Stimulated activated naive CD8-positive, alpha-beta T cell treated with anti-CD3 and anti-CD28 coated beads, Interleukin-15, amount 100 ng/mL, for 72 hours (primary cell): ENCODE data around the gene CTSO.
"Not testable (repeated sequence)": the region's sequence is repeated elsewhere in the genome, so short reads cannot be mapped to it uniquely, and the experiment has no call there.

Experiments
- ATAC-seq: fragments of 150-1000 bp; cut with Tn5 transposase; 2 replicates; pipeline ENCODE4 v1.10.0; 2021; ENCODE audit warnings: mild to moderate bottlenecking, moderate library complexity
- DNase-seq, 2 donors: peaks; one replicate each; pipeline ENCODE4 v3.0.0; 2021 to 2022
- H3K27ac Mint-ChIP-seq, 2 donors: one replicate each; pipeline ENCODE4 v1.8.0; 2022; ENCODE audit warnings: mild to moderate bottlenecking in 2 of 2, mixed read lengths in 2 of 2, moderate library complexity in 2 of 2
- H3K27me3 Mint-ChIP-seq: one replicate; pipeline ENCODE4 v1.8.0; 2022; ENCODE audit warnings: mixed read lengths
- H3K4me1 Mint-ChIP-seq: one replicate; pipeline ENCODE4 v1.8.0; 2022; ENCODE audit warnings: mild to moderate bottlenecking, mixed read lengths
- H3K4me3 Mint-ChIP-seq, 2 donors: one replicate each; pipeline ENCODE4 v1.8.0; 2022; ENCODE audit warnings: mild to moderate bottlenecking in 2 of 2, mixed read lengths in 2 of 2, moderate library complexity in 1 of 2
- H3K9me3 Mint-ChIP-seq, 2 donors: one replicate each; pipeline ENCODE4 v1.8.0; 2022; ENCODE audit warnings: mixed read lengths in 2 of 2

The CTSO gene

DNA sequence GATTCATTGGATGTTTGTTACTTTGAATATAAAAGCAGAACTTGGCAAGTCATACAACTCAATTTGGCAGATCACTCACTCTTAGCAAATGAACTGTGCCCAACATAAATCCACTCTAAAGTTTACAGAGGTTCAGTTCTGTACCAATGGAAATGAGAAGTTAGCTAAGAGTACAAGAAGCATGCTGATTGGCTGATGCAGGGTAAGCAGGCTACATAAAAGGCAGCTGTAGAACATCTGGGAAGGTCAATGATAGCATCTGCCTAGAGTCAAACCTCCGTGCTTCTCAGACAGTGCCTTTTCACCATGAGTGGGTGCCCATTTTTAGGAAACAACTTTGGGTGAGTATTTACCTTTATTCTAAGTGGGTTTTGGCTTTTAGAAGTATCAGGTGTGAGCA, 50.2 kb downstream of the CTSO start, which contains the start of gene TDO2:
Gene TDO2, plus strand, starts transcription at position 244 of the 400 bp plus-strand sequence. Its CDS starts 63 bp downstream, at position 307.
- H3K27ac Mint-ChIP-seq = no peak within 1 kb of the TSS
- peaks cover 0 to under 1% of the 10 kb centered on the region in 2 donors for H3K9me3 Mint-ChIP-seq
- H3K4me1 Mint-ChIP-seq = peaks cover 8% of the 10 kb centered on the region
- ATAC-seq (no peak), DNase-seq (no peak)
- peaks cover 9% of the 10 kb centered on the region for H3K27me3 Mint-ChIP-seq
- H3K4me3 Mint-ChIP-seq = no peak within 1 kb of the TSS

DNA sequence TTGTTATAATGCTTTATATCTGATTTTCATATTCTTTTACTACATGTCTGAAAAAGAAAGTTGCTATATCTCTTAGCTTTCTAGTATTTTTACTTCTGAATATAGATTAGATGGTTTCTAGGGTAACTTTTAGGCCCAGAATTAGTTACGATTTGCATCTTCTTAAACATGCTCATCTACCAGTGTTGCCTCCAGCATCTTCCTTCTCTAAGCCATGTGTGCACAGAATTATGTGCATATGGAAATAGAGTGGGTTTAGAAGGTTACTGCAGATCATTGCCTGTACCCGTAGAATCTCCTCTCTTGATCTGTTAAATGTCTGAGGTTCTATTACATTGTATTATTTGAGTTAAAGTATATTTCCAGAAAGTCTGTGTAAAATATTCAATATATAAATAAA, 52.7 kb downstream of the CTSO start:
- peaks cover 9% of the 10 kb centered on the region for H3K27me3 Mint-ChIP-seq
- DNase-seq = no peak
- no peak overlapping the region for H3K27ac Mint-ChIP-seq
- no peaks in the 10 kb centered on the region for H3K4me1 Mint-ChIP-seq
- H3K4me3 Mint-ChIP-seq = no peak overlapping the region
- no peak for ATAC-seq
- H3K9me3 Mint-ChIP-seq = peaks cover 0 to 8% of the 10 kb centered on the region in 2 donors

DNA sequence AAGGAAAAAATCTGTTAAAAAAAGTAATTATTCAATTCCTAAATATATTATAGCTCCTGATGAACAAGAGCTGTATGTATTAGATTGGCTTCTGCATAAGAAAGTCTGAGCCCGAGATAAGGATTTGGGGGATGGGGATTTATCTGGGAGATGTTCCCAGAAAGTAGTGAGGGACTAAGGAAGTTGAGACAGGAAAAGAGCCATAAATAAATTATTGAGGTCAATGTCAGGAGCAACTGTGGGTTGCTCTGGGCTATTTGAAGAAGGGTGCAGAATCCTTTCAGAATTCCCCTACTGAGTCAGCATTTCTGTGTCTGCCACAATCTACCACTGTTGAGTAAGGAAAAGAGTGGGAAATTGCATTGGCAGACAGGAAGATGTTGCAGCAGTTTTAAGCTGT, 53.3 kb downstream of the CTSO start:
- DNase-seq = no peak

DNA sequence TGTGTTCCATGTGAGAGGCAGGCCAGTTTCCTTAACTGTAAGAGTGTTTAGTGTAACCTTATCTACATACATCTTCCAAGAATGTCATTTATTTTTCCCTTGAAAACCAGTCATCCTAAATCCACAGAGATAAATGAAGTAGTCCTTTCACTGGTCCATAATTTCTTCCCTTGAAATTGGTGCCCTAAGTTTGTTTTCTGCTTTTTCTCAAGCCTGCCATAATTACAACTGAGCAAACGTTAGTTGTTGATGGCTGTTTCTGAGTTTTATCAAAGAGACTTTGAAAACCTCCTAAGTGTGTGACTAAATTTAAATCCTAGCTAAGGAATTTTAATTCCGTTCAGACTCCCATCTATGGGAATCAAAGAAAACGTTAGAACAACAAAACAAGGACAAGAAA, 53.8 kb downstream of the CTSO start:
- ATAC-seq (no peak), DNase-seq (no peak)
- Mint-ChIP-seq H3K27me3 (peaks cover 9% of the 10 kb centered on the region), H3K4me1 (no peaks in the 10 kb centered on the region), H3K9me3 (peaks cover 0 to 8% of the 10 kb centered on the region in 2 donors), H3K27ac (no peak overlapping the region), H3K4me3 (no peak overlapping the region)

More for the DNA sequence above, 53.3 kb downstream of the CTSO start:
- Mint-ChIP-seq H3K27me3 (peaks cover 9% of the 10 kb centered on the region), H3K27ac (no peak overlapping the region), H3K4me3 (no peak overlapping the region), H3K4me1 (no peaks in the 10 kb centered on the region), H3K9me3 (peaks cover 0 to 8% of the 10 kb centered on the region in 2 donors)
- ATAC-seq = no peak

DNA sequence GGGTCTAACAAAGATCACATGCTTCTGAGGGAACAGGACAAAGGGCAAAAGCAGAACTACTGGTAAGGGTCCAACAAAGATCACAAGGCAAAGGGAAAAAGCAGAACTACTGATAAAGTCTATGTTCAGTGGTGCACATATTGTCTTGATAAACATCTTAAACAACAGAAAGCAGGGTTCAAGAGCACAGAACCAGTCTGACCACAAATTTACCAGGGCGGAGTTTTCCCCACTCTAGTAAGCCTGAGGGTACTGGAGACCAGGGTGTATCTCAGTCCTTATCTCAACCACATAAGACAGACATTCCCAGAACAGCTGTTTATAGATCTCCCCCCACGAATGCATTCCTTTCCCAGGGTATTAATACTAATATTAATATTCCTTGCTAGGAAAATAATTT, 55.3 kb downstream of the CTSO start:
- not testable (repeated sequence) for ATAC-seq, H3K27ac Mint-ChIP-seq, H3K4me3 Mint-ChIP-seq, DNase-seq, H3K4me1 Mint-ChIP-seq, H3K9me3 Mint-ChIP-seq
- H3K27me3 Mint-ChIP-seq = peaks cover 12% of the 10 kb centered on the region

DNA sequence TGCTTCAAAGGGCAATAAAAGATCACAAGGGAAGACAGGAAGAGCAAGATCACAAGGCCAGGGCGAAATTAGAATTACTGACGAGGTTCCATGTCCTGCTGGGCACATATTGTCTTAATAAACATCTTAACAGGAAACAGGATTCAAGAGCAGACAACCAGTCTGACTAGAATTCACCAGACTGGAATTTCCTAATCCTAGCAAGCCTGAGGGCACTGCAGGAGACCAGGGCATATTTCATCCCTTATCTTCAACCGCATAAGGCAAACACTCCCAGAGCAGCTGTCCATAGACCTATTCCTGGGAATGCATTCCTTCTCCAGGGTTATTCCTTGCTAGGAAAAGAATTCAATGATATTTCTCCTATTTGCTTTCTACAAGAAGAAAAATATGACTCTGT, 62.6 kb downstream of the CTSO start:
- Mint-ChIP-seq H3K27ac (no peak overlapping the region), H3K27me3 (peaks cover 33% of the 10 kb centered on the region), H3K9me3 (peaks cover 5 to 11% of the 10 kb centered on the region in 2 donors), H3K4me3 (no peak overlapping the region), H3K4me1 (no peaks in the 10 kb centered on the region)
- no peak for DNase-seq
- no peak for ATAC-seq

DNA sequence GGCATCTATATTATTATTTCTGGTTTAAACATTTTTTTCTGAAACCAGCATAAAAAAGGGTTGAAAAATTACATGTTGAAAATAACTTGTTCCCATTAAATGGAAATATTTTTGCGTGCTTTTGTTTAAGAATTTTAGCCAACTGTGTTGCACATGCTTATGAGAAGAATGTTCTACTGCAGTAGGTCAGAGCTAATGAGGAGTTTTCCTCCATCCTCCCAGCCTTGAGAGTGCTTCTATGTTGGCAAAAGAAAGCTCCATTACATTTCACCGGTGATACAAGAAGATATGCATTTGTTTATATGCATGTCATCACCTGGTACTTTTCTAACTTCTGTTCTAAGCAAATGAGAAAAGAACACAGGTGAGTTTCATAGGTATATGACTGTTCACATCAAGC, 63.7 kb downstream of the CTSO start:
- Mint-ChIP-seq H3K9me3 (peaks cover 5 to 11% of the 10 kb centered on the region in 2 donors), H3K4me3 (no peak overlapping the region)

DNA sequence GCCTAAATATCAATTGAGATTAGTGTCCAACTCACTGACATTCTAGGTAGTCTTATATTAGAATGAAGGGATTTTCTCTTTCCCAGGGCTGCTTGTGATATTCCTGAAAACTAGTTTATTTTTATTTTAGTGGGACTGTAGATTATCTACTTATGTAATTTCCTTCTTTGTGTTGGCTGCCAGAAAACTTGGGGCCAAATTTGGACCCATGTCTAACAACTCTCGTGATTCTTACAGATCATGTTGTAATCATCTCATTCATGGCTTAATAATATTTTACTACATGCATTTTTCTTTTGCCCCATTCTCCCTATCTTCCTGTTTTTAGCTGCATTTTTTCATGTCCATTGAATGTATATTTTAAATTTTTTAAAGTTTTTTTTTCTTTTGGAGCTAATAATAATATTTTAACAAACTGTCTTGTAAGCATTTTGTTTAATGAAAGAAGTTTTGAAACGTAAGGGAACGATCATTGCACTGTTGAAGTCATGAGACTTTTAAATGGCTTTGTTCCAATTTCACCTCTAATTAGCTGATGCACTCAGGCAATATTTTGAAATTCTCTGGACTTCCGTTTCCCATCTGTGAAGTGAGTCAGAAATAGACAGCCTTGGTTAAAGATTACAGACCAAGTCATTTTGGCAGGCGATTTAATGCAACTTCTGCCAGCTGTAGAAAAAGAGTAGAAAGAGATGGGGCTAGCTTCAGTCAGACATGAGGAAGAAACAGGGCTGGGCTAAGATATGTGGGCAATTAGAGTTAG, 64.5 kb downstream of the CTSO start:
- DNase-seq = no peak
- no peak overlapping the region for H3K27ac Mint-ChIP-seq
- no peaks in the 10 kb centered on the region for H3K4me1 Mint-ChIP-seq
- H3K4me3 Mint-ChIP-seq = no peak overlapping the region
- ATAC-seq = no peak
- H3K27me3 Mint-ChIP-seq = peaks cover 35% of the 10 kb centered on the region
- peaks cover 2 to 11% of the 10 kb centered on the region in 2 donors for H3K9me3 Mint-ChIP-seq

More for the DNA sequence above, 63.7 kb downstream of the CTSO start:
- Mint-ChIP-seq H3K27me3 (peaks cover 38% of the 10 kb centered on the region), H3K4me1 (no peaks in the 10 kb centered on the region), H3K27ac (no peak overlapping the region)
- ATAC-seq (no peak), DNase-seq (no peak)

DNA sequence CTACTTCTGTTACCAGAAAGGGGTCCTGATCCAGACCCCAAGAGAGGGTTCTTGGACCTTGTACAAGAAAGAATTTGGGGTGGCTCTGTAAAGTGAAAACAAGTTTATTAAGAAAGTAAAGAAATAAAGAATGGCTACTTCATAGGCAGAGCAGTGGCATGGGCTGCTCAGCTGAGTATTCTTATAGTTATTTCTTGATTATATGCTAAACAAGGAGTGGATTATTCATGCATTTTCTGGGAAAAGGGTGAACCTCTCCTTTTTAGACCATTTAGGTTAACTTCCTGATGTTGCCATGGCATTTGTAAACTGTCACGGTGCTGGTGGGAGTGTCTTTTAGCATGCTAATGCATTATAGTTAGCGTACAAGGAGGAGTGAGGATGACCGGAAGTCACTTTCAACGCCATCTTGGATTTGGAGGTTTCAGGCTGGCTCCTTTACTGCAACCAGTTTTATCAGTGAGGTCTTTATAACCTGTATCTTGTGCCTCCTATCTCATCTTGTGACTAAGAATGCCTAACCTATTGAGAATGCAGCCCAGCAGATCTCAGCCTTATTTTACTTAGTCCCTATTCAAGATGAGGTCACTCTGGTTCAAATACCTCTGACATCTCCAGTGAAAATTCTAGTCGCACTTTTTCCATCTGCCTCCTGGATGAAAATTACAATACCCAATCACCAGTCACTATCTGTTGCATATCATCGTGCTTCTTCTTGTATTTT, 65.7 kb downstream of the CTSO start:
- peaks cover 5 to 11% of the 10 kb centered on the region in 2 donors for H3K9me3 Mint-ChIP-seq
- H3K4me3 Mint-ChIP-seq = no peak overlapping the region
- H3K4me1 Mint-ChIP-seq = no peaks in the 10 kb centered on the region
- DNase-seq (no peak), ATAC-seq (no peak)
- H3K27me3 Mint-ChIP-seq = peaks cover 23% of the 10 kb centered on the region
- H3K27ac Mint-ChIP-seq = no peak overlapping the region

DNA sequence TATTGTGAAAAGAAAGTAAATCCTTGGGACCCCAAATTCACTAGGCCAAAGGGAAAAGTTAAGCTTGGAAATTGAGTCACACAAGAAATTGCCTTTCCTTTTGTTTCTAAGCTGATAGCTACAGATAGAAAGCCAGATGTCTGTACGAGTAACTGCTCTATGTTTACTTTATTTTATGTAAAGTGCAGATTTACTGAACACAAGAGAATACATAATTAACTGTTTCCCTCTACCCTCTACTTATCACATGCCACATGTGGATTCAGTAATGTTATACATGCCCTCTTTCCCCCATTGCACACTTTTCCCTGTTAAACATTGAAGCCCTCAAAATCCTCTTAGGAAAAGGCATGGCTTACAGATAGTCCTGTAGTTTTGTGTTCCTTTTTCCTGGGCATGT, 66.6 kb downstream of the CTSO start:
- ATAC-seq = no peak
- H3K4me1 Mint-ChIP-seq = no peaks in the 10 kb centered on the region

DNA sequence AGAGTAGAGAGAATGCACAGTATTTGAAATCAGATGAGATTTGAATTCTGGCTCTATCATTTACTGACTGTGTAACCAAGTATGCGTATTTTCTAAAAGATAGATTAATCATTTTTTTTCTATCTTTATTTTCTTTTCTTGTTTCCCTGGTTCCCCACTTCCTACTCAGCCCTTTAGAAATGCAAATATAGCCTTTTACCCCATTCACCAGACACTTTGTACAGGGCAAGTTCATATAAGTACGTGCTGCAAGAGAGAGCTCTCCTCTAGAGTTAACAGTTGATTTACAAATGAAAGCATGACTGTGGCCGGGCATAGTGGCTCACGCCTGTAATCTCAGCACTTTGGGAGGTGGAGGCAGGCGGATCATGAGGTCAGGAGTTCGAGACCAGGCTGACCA, 68.0 kb downstream of the CTSO start:
- Mint-ChIP-seq H3K27ac (no peak overlapping the region), H3K4me1 (no peaks in the 10 kb centered on the region), H3K27me3 (peaks cover 6% of the 10 kb centered on the region), H3K9me3 (peaks cover 0 to 5% of the 10 kb centered on the region in 2 donors), H3K4me3 (no peak overlapping the region)
- ATAC-seq (no peak), DNase-seq (no peak)

More for the DNA sequence above, 66.6 kb downstream of the CTSO start:
- H3K9me3 Mint-ChIP-seq = peaks cover 4 to 5% of the 10 kb centered on the region in 2 donors
- no peak overlapping the region for H3K27ac Mint-ChIP-seq
- no peak overlapping the region for H3K4me3 Mint-ChIP-seq
- DNase-seq = no peak
- peaks cover 13% of the 10 kb centered on the region for H3K27me3 Mint-ChIP-seq

DNA sequence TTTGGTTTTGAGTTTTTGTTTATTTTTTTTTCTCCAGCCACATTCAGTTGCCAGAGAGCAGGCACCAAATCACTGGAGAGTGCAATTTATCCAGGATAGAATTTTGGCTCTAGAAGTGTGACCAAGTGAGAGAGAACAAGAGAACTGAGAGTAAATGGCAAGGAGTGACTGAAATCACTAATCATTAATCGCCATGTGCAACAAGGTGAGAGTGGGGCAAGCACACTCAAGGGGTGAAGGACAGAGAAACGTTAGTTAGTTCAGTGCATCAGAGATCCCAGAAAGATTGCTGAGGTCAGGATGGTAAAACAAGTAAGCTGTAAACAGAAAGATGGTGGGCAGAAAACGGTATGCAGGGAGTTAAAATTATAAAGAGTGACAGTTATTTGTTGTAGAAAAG, 69.8 kb downstream of the CTSO start:
- DNase-seq (no peak), ATAC-seq (no peak)
- H3K27ac Mint-ChIP-seq = no peak overlapping the region
- peaks cover 5 to 7% of the 10 kb centered on the region in 2 donors for H3K9me3 Mint-ChIP-seq
- H3K4me1 Mint-ChIP-seq = no peaks in the 10 kb centered on the region
- H3K27me3 Mint-ChIP-seq = peaks cover 6% of the 10 kb centered on the region
- H3K4me3 Mint-ChIP-seq = no peak overlapping the region

DNA sequence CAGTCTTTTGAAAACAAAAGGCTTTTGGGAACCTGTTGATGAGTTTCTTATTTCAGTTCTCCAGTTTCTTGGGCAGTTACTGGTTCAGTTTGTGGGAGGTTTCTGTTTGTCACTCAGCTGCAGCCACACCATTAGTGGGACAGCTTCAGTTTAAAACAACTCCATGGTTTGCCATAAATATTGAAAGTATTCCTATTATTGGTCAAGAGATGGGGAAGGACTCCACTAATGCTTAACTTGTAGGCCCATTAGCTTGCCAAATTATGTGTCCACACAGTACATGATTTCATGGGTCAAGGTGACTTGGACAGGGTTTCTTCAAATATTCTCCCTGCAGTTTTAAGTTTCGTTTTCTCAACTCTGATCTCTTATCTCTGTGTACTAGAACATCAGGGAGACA, 72.1 kb downstream of the CTSO start:
- Mint-ChIP-seq H3K4me3 (no peak overlapping the region), H3K9me3 (peaks cover 5 to 7% of the 10 kb centered on the region in 2 donors)

DNA sequence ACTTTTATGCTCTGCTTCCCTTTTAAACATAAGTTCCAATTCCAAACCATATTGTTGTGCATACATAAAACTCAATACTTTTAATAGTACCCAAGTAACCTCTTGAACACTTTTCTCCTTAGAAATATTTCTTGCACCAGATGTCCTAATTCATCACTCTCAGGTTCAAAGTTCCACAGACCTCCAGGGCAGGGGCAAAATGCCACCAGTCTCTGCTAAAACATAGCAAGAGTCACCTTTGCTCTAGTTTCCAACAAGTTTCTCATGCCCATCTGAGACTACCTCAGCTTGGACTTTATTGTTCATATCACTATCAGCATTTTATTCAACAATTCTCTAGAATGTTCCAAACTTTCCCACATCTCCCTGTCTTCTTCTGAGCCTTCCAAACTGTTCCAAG, 73.9 kb downstream of the CTSO start:
- no peak for ATAC-seq
- peaks cover 5 to 7% of the 10 kb centered on the region in 2 donors for H3K9me3 Mint-ChIP-seq
- no peak overlapping the region for H3K4me3 Mint-ChIP-seq
- no peak for DNase-seq
- H3K4me1 Mint-ChIP-seq = no peaks in the 10 kb centered on the region
- H3K27ac Mint-ChIP-seq = no peak overlapping the region
- no peaks in the 10 kb centered on the region for H3K27me3 Mint-ChIP-seq

More for the DNA sequence above, 72.1 kb downstream of the CTSO start:
- DNase-seq (no peak), ATAC-seq (no peak)
- Mint-ChIP-seq H3K27me3 (peaks cover 6% of the 10 kb centered on the region), H3K4me1 (no peaks in the 10 kb centered on the region), H3K27ac (no peak overlapping the region)

DNA sequence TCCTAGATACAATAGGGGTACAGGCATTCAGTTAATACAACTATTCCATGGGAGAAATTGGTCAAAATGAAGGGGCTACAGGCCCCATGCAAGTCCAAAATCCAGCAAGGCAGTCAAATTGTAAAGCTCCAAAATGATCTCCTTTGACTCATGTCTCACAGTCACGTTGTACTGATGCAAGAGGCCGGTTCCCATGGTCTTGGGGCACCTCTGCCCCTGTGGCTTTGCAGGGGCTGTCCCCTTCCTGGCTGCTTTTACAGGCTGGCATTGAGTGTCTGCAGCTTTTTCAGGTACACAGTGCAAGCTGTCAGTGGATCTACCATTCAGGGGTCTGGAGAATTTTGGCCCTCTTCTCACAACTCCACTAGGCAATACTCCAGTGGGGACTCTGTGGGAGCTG, 75.1 kb downstream of the CTSO start:
- no peak for DNase-seq
- no peak overlapping the region for H3K27ac Mint-ChIP-seq

DNA sequence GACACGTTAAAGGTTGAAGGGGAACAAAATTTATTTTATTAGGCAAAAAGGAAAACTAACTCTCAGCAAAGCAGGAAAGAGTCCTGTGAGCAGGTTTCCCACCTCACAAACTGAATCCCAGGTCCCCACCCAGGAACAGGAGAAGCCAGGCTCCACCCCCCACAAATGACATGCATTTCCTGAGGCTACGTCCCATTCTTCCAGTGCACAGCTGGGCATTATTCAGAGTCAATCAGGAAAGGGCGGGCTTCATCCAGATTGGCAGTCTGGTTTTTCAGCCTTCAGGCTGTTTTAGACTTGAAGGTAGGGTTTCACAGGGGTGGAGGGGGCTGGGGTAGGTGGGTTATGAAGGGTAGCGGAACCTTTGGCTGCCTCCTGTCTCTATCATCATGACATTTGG, 75.7 kb downstream of the CTSO start:
- Mint-ChIP-seq H3K9me3 (peaks cover 0 to 7% of the 10 kb centered on the region in 2 donors), H3K27me3 (no peaks in the 10 kb centered on the region)
- no peak for ATAC-seq

More for the DNA sequence above, 75.1 kb downstream of the CTSO start:
- Mint-ChIP-seq H3K27me3 (no peaks in the 10 kb centered on the region), H3K9me3 (peaks cover under 1 to 7% of the 10 kb centered on the region in 2 donors), H3K4me1 (no peaks in the 10 kb centered on the region), H3K4me3 (no peak overlapping the region)
- ATAC-seq = peak; percentile 71

More for the DNA sequence above, 75.7 kb downstream of the CTSO start:
- no peak overlapping the region for H3K4me3 Mint-ChIP-seq
- H3K4me1 Mint-ChIP-seq = no peaks in the 10 kb centered on the region
- DNase-seq = no peak
- no peak overlapping the region for H3K27ac Mint-ChIP-seq
